PFSK-1 (cell line): ENCODE results near the gene CA5B.

Experiments used
- POLR2AphosphoS5 ChIP-seq: IDR thresholded peaks from 2 replicates; pipeline ENCODE4 v1.6.1; 2012; ENCODE audit warnings: low read depth, mild to moderate bottlenecking, control low read depth, low read length, moderate library complexity
- SIN3A ChIP-seq: IDR thresholded peaks from 2 replicates; pipeline ENCODE4 v1.6.1; 2012; ENCODE audit warnings: mild to moderate bottlenecking, low read length, moderate library complexity, borderline replicate concordance; ENCODE audit not compliant: insufficient read depth
- TF ChIP-seq, protein P1 (sequence below), 2 experiments: IDR thresholded peaks; 2 replicates each; pipeline versions ENCODE4 v1.6.1 to v1.8.0; 2011 to 2012; ENCODE audit warnings: low read depth in 2 of 2, low read length in 2 of 2, control low read depth in 1 of 2, inconsistent platforms in 1 of 2, mild to moderate bottlenecking in 1 of 2, moderate library complexity in 1 of 2; ENCODE audit not compliant: insufficient read depth in 1 of 2

DNA sequence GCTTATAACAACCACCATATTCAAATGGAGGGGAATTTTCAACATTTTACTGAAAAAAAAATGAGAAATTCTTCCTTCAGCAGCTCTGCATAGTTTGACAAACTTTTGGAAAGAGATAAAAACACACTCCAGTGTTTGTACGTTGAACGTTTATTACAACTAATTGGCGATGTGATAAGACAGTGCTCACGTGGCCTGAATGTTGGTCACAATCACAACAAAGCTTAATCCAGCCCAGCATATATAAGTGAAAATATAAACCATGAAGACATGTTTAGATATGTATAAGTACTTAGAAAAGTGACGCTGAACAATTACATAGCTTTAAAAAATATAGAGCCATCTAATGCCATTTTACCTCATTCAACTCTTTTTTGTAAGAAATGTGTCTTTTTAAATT lies 87.9 kb downstream of the CA5B start:
- TF ChIP-seq POLR2AphosphoS5 (no peak), SIN3A (no peak)
- TF ChIP-seq, protein P1, sequence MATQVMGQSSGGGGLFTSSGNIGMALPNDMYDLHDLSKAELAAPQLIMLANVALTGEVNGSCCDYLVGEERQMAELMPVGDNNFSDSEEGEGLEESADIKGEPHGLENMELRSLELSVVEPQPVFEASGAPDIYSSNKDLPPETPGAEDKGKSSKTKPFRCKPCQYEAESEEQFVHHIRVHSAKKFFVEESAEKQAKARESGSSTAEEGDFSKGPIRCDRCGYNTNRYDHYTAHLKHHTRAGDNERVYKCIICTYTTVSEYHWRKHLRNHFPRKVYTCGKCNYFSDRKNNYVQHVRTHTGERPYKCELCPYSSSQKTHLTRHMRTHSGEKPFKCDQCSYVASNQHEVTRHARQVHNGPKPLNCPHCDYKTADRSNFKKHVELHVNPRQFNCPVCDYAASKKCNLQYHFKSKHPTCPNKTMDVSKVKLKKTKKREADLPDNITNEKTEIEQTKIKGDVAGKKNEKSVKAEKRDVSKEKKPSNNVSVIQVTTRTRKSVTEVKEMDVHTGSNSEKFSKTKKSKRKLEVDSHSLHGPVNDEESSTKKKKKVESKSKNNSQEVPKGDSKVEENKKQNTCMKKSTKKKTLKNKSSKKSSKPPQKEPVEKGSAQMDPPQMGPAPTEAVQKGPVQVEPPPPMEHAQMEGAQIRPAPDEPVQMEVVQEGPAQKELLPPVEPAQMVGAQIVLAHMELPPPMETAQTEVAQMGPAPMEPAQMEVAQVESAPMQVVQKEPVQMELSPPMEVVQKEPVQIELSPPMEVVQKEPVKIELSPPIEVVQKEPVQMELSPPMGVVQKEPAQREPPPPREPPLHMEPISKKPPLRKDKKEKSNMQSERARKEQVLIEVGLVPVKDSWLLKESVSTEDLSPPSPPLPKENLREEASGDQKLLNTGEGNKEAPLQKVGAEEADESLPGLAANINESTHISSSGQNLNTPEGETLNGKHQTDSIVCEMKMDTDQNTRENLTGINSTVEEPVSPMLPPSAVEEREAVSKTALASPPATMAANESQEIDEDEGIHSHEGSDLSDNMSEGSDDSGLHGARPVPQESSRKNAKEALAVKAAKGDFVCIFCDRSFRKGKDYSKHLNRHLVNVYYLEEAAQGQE (IDR thresholded peaks at IDR 0.05; ENCODE audit: insufficient read depth in 1 of 2, low read depth in 2 of 2, low read length in 2 of 2): no peak
